ENCODE results near the gene SLC2A9. TPM values are rescaled to one million over a fixed set of nuclear protein-coding genes. Genes with fewer than 3 reads are reported as not detected.

Gene SLC2A9
- total RNA-seq, 1 experiment from 2014 or later: 33.3 TPM

DNA sequence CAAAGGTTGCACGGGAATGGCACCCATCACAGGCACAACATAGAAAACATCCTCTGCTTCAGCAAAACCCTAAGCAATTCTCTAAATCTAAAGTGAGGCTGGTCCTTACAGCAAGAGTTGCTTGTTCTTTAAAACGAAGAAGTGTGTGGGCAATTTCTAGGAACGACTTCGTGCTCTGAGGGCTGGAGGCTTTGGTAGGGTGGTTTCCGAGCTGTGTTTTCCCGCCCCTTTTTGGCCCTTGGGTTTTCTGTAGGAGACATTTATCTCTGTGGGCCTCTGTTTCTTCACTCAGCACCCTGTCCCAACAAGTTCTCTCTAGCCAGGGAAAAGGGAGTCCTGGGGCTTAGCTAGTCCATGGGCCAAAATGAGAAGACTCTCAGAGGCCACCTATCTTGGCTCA, 84.2 kb downstream of the SLC2A9 start:
- no peak overlapping the region for H3K4me3 Mint-ChIP-seq (ENCODE audit: unreplicated experiment)
- BruUV-seq (replicated peaks): no TSS peak
- POLR2A ChIA-PET: no interaction called here
- intact Hi-C loops (cut with micrococcal nuclease): no loop called here
- H3K36me3 Mint-ChIP-seq (ENCODE audit: insufficient read depth, unreplicated experiment): peaks cover 11% of the 10 kb centered on the region
- TF ChIP-seq, protein P1, sequence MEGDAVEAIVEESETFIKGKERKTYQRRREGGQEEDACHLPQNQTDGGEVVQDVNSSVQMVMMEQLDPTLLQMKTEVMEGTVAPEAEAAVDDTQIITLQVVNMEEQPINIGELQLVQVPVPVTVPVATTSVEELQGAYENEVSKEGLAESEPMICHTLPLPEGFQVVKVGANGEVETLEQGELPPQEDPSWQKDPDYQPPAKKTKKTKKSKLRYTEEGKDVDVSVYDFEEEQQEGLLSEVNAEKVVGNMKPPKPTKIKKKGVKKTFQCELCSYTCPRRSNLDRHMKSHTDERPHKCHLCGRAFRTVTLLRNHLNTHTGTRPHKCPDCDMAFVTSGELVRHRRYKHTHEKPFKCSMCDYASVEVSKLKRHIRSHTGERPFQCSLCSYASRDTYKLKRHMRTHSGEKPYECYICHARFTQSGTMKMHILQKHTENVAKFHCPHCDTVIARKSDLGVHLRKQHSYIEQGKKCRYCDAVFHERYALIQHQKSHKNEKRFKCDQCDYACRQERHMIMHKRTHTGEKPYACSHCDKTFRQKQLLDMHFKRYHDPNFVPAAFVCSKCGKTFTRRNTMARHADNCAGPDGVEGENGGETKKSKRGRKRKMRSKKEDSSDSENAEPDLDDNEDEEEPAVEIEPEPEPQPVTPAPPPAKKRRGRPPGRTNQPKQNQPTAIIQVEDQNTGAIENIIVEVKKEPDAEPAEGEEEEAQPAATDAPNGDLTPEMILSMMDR (IDR thresholded peaks at IDR 0.05; ENCODE audit: unreplicated experiment): no peak
- no peaks in the 10 kb centered on the region for H3K4me1 Mint-ChIP-seq (ENCODE audit: insufficient read depth, unreplicated experiment)
- no peaks in the 10 kb centered on the region for H3K27me3 Mint-ChIP-seq (ENCODE audit: insufficient read depth, unreplicated experiment)
- CTCF ChIA-PET: no interaction called here
- H3K9me3 Mint-ChIP-seq (ENCODE audit: unreplicated experiment): no peaks in the 10 kb centered on the region
- H3K27ac Mint-ChIP-seq (ENCODE audit: low read depth, unreplicated experiment): no peak overlapping the region
- DNase-seq (ENCODE audit: unreplicated experiment): no peak

DNA sequence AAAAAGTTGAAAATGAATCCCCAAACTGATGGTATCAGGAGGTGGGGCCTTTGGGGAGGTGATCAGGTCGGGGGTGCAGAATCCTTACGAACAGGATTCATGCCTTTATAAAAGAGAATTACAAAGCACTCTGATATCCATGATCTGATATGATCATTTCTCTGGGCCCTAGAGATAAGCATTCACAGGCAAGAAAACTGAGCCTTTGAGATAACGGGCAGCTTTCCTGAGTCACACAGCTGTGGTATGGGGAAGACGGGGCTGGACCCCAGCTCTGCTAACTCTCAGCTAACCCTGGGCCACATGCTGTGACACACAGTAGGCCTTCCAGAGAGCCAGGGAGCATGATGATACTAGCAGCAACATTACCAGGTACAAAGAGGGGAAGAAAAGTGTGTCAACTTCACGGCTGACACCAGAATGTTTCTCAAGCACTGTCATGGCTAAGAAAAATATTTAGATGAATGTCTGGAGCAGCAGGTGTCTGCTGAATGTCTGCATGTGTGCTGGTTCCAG, 85.1 kb downstream of the SLC2A9 start:
- no peak for DNase-seq (ENCODE audit: unreplicated experiment)
- Mint-ChIP-seq H3K27ac (ENCODE audit: low read depth, unreplicated experiment) (no peak overlapping the region), H3K4me3 (ENCODE audit: unreplicated experiment) (no peak overlapping the region), H3K9me3 (ENCODE audit: unreplicated experiment) (no peaks in the 10 kb centered on the region), H3K36me3 (ENCODE audit: insufficient read depth, unreplicated experiment) (peaks cover 11% of the 10 kb centered on the region), H3K27me3 (ENCODE audit: insufficient read depth, unreplicated experiment) (no peaks in the 10 kb centered on the region), H3K4me1 (ENCODE audit: insufficient read depth, unreplicated experiment) (no peaks in the 10 kb centered on the region)
- no TSS peak for BruUV-seq (replicated peaks)
- intact Hi-C loops (cut with micrococcal nuclease): no loop called here
- CTCF ChIA-PET: interaction anchor here (0.7 kb wide), 1 partner anchor 12 kb away, joined by 3 read pairs; no protein-coding TSS in a partner anchor
- POLR2A ChIA-PET: no interaction called here
- TF ChIP-seq, protein P1 (IDR thresholded peaks at IDR 0.05; ENCODE audit: unreplicated experiment): no peak

DNA sequence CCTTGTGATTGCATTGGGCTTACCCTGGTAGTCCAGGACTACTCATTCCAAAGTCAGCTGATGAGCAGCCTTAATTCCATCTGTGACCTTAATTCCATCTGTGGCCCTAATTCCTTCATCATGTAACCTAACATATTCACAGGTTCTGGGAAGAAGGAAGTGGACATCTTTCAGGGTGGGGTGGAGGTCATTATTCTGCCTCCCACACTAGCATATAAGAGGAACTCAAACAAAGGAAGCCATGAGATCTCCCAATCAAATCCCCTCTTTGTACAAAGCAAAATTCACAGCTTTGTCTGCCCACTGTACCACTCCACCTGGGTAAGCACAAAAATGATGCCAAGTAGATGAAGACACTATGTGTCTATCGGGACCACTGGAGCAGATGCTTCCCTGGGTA, 87.3 kb downstream of the SLC2A9 start:
- no peak overlapping the region for H3K4me3 Mint-ChIP-seq (ENCODE audit: unreplicated experiment)
- no peaks in the 10 kb centered on the region for H3K9me3 Mint-ChIP-seq (ENCODE audit: unreplicated experiment)
- ChIA-PET CTCF (interaction anchor here (0.8 kb wide), 1 partner anchor 19 kb away, joined by 3 read pairs; no protein-coding TSS in a partner anchor), POLR2A (no interaction called here)
- no TSS peak for BruUV-seq (replicated peaks)
- DNase-seq (ENCODE audit: unreplicated experiment): no peak
- H3K36me3 Mint-ChIP-seq (ENCODE audit: insufficient read depth, unreplicated experiment): peaks cover 11% of the 10 kb centered on the region
- no peak overlapping the region for H3K27ac Mint-ChIP-seq (ENCODE audit: low read depth, unreplicated experiment)
- intact Hi-C loops (cut with micrococcal nuclease): no loop called here
- no peaks in the 10 kb centered on the region for H3K4me1 Mint-ChIP-seq (ENCODE audit: insufficient read depth, unreplicated experiment)
- H3K27me3 Mint-ChIP-seq (ENCODE audit: insufficient read depth, unreplicated experiment): no peaks in the 10 kb centered on the region
- TF ChIP-seq, protein P1 (IDR thresholded peaks at IDR 0.05; ENCODE audit: unreplicated experiment): no peak

DNA sequence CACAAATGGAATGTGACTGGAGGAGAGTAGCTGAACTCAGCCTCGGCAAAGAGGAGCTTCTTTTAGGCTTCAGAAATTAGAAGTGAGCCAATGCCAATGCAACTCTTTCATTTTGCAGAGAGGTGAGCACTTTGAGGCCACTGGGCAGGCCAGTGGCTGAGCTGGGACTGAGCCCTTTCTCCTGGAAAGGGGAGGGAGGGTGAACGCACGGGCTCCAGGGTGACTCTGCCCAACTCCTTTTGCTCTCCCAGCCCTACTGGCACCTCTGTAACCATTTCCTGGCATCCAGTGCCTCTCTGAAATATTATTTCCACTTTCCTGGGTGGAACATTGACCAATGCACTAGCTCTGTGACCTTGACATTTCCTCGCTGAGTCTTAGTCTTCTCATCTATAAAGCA, 88.1 kb downstream of the SLC2A9 start:
- CTCF ChIA-PET: no interaction called here
- Mint-ChIP-seq H3K27ac (ENCODE audit: low read depth, unreplicated experiment) (no peak overlapping the region), H3K4me3 (ENCODE audit: unreplicated experiment) (no peak overlapping the region), H3K9me3 (ENCODE audit: unreplicated experiment) (no peaks in the 10 kb centered on the region), H3K36me3 (ENCODE audit: insufficient read depth, unreplicated experiment) (peaks cover 11% of the 10 kb centered on the region), H3K27me3 (ENCODE audit: insufficient read depth, unreplicated experiment) (no peaks in the 10 kb centered on the region), H3K4me1 (ENCODE audit: insufficient read depth, unreplicated experiment) (no peaks in the 10 kb centered on the region)
- DNase-seq (ENCODE audit: unreplicated experiment): no peak
- intact Hi-C loops (cut with micrococcal nuclease): no loop called here
- TF ChIP-seq, protein P1 (IDR thresholded peaks at IDR 0.05; ENCODE audit: unreplicated experiment): no peak
- BruUV-seq (replicated peaks): no TSS peak
- POLR2A ChIA-PET: no interaction called here

Measured in MCF 10A (cell line).